Small intestine (tissue), 7 donors: ENCODE measurements around the gene KIAA0930. TPM values are rescaled to one million over a fixed set of nuclear protein-coding genes. Genes with fewer than 3 reads are reported as not detected.
A peak's percentile ranks its signal among the peaks of the same experiment; 100 is the strongest.

ENCODE experiments used
- DNase-seq, 2 donors: peaks; one replicate each; pipeline versions ENCODE4 v3.0.0 to v3.0.0-alpha.2; 2013
- FAIRE-seq: peaks from 2 replicates; lab custom pipeline; 2012; peaks lifted over from hg19 to GRCh38; lab: Jason Lieb, UNC
- H3K27ac ChIP-seq, 3 donors: one replicate each; pipeline ENCODE4 v1.5.1; 2013; ENCODE audit warnings: low read length in 2 of 3, mild to moderate bottlenecking in 2 of 3, control low read depth in 1 of 3, inconsistent platforms in 1 of 3, low read depth in 1 of 3, moderate library complexity in 1 of 3
- H3K27me3 ChIP-seq, 3 donors: one replicate each; pipeline ENCODE4 v1.6.1; 2013; ENCODE audit warnings: low read length in 3 of 3, inconsistent platforms in 1 of 3; ENCODE audit not compliant: control insufficient read depth in 3 of 3, insufficient read depth in 3 of 3
- H3K36me3 ChIP-seq, 3 donors: one replicate each; pipeline ENCODE4 v1.6.1; 2013; ENCODE audit warnings: low read length in 3 of 3, inconsistent platforms in 1 of 3, low read depth in 1 of 3, mild to moderate bottlenecking in 1 of 3, moderate library complexity in 1 of 3; ENCODE audit not compliant: control insufficient read depth in 3 of 3, insufficient read depth in 2 of 3
- H3K4me1 ChIP-seq, 3 donors: one replicate each; pipeline ENCODE4 v1.6.1; 2013; ENCODE audit warnings: low read length in 2 of 3, inconsistent platforms in 1 of 3, low read depth in 1 of 3, mild to moderate bottlenecking in 1 of 3, moderate library complexity in 1 of 3; ENCODE audit not compliant: control insufficient read depth in 3 of 3, insufficient read depth in 2 of 3
- H3K4me3 ChIP-seq, 3 donors: one replicate each; pipeline ENCODE4 v1.5.1; 2013; ENCODE audit warnings: low read length in 3 of 3, control low read depth in 1 of 3, inconsistent platforms in 1 of 3, low read depth in 1 of 3, mild to moderate bottlenecking in 1 of 3, moderate library complexity in 1 of 3
- H3K9me3 ChIP-seq, 2 donors: one replicate each; pipeline ENCODE4 v1.6.1; 2013; ENCODE audit warnings: low read depth in 1 of 2, low read length in 1 of 2; ENCODE audit not compliant: control insufficient read depth in 2 of 2, insufficient read depth in 1 of 2
- WGBS, 3 donors: extraction: QIAGEN DNeasy Blood & Tissue Kit; methylation state at CpG; one replicate each; pipeline ENCODE4 v1.1.7; 2013; 5-methylcytosine and 5-hydroxymethylcytosine counted together
- polyA plus RNA-seq, 4 donors: library from polyadenylated mRNA; stranded (reverse) in 3 of 4; unstranded in 1 of 4; fragments of 200-250 nt in 3 of 4; fragments of 120-200 nt in 1 of 4; gene quantifications; one replicate each; pipeline versions ENCODE4 v1.2.1 to v1.2.3, GENCODE V29; 2013
- donor health status: healthy with polysubstance abuse.
- donor health status: control.
- donor health status: control.
- donor health status: Bipolar disorder and iron deficiency.
- donor health status: healthy.

Gene KIAA0930
- polyA plus RNA-seq, 4 donors: 19.3 to 29.0 (median 26.0) TPM

DNA sequence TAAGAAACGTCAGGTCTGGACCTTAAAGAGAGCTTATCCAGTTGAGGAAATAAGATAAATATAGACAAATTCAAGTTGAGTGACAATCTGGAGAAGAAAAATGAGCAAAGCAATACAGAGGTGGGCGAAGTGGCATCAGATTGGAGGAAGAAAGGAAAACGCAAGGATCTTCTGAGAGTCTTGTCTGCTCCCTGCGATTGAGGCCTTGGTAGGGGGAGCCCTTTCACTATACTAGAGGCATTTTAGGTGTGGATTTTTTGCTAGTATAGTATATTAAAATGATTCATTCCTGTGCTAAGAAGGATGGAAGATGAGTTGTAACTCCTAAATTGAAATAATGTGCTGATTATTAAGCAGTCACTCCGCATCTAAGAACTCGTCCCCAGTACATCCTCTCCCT is 68.9 kb downstream of the KIAA0930 start:
- Histone ChIP-seq H3K27me3 (no peaks in the 10 kb centered on the region), H3K36me3 (peaks cover 18 to 43% (median 37%) of the 10 kb centered on the region in 3 donors), H3K4me3 (no peak overlapping the region), H3K27ac (no peak overlapping the region), H3K4me1 (peaks cover 0 to 4% (median 0%) of the 10 kb centered on the region in 3 donors), H3K9me3 (no peaks in the 10 kb centered on the region)
- no peak for DNase-seq
- 87 to 95% (median 95%) methylated on average over 6 of the region's 6 CpGs for WGBS, 3 donors
- no peak for FAIRE-seq

DNA sequence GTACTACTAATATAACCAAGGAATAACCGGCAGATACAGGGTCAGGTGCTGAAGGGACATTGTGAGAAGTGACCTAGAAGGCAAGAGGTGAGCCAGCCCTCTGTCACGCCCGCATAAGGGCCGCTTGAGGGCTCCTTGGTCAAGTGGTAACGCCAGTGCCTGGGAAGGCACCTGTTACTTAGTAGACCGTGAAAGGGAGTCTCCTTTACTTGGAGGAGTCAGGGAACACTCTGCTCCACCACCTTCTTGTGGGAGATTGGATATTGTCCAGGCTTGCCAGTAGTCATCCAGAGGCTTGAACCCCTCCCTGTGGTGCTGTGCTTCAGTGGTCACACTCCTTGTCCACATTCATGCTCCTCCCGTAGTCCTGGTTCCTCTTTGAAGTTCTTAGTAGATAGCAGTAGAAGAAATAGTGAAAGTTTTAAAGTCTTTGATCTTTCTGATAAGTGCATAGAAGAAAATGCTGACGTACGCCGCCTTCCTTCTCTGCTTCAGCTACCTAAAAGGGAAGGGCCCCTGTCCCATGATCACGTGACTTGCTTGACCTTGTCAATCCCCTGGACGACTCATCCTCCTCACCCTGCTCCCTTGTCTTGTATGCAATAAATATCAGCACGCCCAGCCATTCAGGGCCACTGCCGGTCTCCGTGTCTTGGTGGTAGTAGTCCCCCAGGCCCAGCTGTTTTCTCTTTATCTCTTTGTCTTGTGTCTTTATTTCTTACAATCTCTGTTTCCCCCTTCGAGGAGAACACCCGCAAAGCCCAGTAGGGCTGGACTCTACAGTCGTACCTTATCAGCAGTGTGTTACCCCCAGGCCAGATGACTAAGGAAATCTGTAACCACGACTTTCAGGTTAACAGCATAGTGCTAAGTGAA is 70.9 kb downstream of the KIAA0930 start:
- Histone ChIP-seq H3K4me1 (peaks cover 0 to 4% (median 0%) of the 10 kb centered on the region in 3 donors), H3K27ac (no peak overlapping the region), H3K9me3 (no peaks in the 10 kb centered on the region), H3K36me3 (peaks cover 10 to 34% (median 30%) of the 10 kb centered on the region in 3 donors), H3K4me3 (no peak overlapping the region), H3K27me3 (no peaks in the 10 kb centered on the region)
- no peak for DNase-seq
- 75 to 85% (median 77%) methylated on average over 19 of the region's 19 CpGs for WGBS, 3 donors
- FAIRE-seq: no peak

DNA sequence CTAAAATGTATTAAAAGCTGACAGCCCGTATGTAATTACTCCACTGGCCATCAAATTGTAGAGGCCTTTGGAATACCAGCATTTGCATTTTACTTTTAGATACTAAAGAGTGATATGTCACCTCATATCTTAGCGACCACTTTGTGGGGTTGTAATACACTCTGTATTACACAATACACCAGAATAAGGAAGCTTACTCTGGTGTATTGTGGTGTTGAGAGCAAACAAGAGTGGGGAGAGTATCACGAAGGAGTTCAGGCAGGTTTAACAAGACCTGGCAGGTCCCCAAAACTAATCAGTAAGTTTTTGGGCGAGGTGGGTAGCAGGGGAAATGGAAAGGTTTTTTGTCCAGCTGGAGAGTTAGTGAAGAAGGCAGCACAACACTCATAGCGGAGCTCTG is 73.8 kb downstream of the KIAA0930 start:
- 47 to 64% (median 60%) methylated on average over 5 of the region's 5 CpGs for WGBS, 3 donors
- no peak overlapping the region for H3K27ac ChIP-seq
- peaks cover 0 to 4% (median 4%) of the 10 kb centered on the region in 3 donors for H3K4me1 ChIP-seq
- DNase-seq: no peak
- no peak overlapping the region for H3K4me3 ChIP-seq
- no peaks in the 10 kb centered on the region for H3K27me3 ChIP-seq
- peaks cover 6 to 21% (median 14%) of the 10 kb centered on the region in 3 donors for H3K36me3 ChIP-seq
- H3K9me3 ChIP-seq: no peaks in the 10 kb centered on the region
- FAIRE-seq: no peak

DNA sequence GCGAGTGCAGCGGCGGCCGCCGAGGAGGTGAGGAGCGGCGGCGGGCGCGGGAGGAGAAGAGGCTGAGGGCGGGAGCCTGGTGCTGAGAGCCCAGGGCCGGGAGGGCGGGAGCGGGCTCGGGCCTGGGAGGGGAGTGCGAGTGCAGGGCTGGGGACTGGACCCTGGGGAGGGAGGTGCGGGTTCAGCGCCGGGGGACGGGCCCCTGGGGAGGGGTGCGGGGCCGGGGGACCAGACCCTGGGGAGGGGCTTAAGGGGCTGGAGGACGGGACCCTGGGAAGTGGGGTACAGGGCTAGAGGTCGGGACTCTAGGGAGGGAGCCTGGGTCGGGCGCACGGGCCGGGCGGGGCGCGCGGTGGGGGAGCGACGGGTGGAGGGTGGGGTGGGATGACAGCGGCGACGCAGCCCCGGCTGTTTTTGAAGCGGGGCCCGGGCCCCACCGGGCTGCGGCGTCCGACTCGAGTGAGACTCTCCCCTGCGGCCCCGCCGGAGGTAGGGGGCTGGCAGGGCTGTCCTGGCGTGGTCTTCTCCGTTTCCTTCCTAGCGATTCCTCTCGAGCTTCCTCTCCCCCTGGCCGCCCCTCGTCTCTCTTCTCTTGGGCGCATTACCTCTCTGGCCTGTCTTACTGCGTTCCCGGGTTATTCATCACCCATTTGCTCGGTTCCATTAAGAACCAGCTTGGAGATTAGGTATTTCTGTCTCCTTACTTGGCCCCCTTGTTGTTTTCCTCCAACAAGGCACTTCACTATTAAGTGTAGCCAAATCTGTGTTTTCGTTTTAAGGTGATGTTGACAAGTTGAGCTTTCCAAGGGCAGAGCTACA is 76.2 kb downstream of the KIAA0930 start:
- Histone ChIP-seq H3K9me3 (no peaks in the 10 kb centered on the region), H3K36me3 (peaks cover 0 to 7% (median 5%) of the 10 kb centered on the region in 3 donors), H3K27ac (peak overlapping the region; percentile 58 to 90 (median 74)), H3K27me3 (no peaks in the 10 kb centered on the region), H3K4me3 (peak overlapping the region; percentile 83 to 98 (median 97)), H3K4me1 (peaks cover 0 to 8% (median 7%) of the 10 kb centered on the region in 3 donors)
- DNase-seq: peak; percentile 27 to 51
- FAIRE-seq: no peak
- 0 to 1% (median 1%) methylated on average over 42 to 59 of the region's 59 CpGs for WGBS, 3 donors

DNA sequence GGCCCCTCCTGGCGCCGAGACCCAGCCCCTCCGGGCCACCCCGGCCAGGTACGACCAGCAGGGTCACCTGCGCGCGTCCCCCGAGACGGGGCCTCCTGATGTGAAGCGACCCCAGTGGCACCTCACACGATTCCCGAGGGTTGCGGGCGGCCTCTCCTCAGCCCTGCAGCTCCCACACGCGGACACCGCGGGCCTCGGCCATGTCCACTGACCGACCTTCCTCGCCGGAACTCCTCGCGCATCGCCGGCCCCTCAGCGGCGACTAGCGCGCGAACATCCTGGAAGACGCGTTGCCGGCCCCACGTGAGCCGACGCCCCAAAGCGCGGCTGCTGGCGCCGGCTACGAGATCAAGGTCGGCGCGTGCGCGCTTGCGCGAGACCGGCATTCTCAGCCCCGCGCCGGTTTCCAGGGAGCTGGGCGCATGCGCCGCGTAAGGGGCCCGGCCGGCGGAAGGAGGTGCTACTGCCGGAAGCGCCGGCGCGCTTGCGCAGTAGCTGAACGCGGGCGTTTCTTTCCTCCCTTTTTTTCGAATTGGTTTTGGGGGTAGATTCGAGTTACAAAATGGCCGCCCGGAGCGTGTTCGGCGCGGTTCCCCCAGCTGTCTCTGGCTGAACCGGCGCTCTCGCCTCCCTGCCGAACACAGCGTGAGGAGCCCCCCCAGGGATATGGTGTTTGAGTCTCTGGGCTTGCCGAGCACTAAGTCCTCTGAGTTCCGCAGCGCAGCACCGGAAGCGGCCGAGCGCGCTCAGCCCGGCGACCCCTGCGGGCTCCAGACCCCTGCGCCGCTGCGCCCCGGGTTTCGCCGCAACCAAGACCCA is 77.0 kb downstream of the KIAA0930 start, which contains the start of gene NUP50:
TSS of gene NUP50 (plus strand) at position 475 of the 819 bp plus-strand sequence. CDS start 4,253 bp downstream, outside the sequence.
- peaks cover 2 to 12% (median 9%) of the 10 kb centered on the region in 3 donors for H3K4me1 ChIP-seq
- peaks cover 0 to 7% (median 0%) of the 10 kb centered on the region in 3 donors for H3K36me3 ChIP-seq
- H3K9me3 ChIP-seq: no peaks in the 10 kb centered on the region
- H3K27me3 ChIP-seq: no peaks in the 10 kb centered on the region
- DNase-seq: peak; percentile 97 to 99
- peak within 1 kb of the TSS; percentile 73 to 99 (median 89) for H3K27ac ChIP-seq
- H3K4me3 ChIP-seq: peak within 1 kb of the TSS; percentile 83 to 98 (median 97)
- FAIRE-seq: no peak
- 0 to 1% (median 1%) methylated on average over 82 to 100 of the region's 100 CpGs for WGBS, 3 donors

DNA sequence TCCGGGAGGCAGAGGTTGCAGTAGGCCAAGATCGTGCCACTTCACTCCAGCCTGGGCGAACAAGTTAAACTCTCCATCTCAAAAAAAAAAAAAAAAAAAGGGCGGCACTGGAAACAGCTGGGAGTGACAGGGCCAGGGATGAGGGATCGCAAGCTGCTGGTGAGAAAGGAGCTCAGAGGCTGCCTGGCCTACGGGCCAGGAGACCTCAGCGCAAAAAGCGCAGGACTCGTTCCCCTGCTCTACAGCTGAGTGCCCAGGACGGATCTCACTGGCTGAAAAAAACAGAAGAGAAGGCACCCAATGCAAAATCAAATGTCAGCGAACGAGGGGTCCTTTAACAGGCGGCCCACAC is 77.6 kb downstream of the KIAA0930 start:
- H3K27me3 ChIP-seq: no peaks in the 10 kb centered on the region
- H3K36me3 ChIP-seq: peaks cover 0 to 4% (median 0%) of the 10 kb centered on the region in 3 donors
- H3K4me1 ChIP-seq: peaks cover 2 to 12% (median 11%) of the 10 kb centered on the region in 3 donors
- H3K4me3 ChIP-seq: peak overlapping the region; percentile 67 to 98 (median 83)
- WGBS, 3 donors: 1 to 3% (median 3%) methylated on average over 12 to 13 of the region's 13 CpGs
- no peaks in the 10 kb centered on the region for H3K9me3 ChIP-seq
- DNase-seq (peak in 1 of 2 donors; percentile 36), FAIRE-seq (no peak)
- H3K27ac ChIP-seq: peak overlapping the region; percentile 73 to 99 (median 89)

DNA sequence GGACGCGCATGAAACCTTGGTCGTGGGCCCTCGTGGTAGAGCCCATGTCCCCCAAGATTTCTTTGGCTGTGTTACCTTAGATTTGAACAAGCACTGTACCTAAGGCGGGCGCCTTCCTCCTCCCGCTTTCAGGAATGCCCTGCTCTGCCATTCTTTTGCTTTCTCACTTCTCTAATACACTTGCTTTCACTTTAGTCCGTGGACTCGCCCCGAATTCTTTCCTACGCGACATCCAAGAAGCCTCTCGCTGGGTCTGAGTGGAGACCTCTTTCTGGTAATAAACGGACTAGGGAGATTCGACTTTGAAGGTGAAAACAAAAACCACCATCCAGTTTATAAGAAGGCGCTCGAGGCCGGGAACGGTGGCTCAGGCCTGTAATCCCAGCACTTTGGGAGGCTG is 78.2 kb downstream of the KIAA0930 start:
- no peaks in the 10 kb centered on the region for H3K27me3 ChIP-seq
- H3K36me3 ChIP-seq: peaks cover 0 to 4% (median 2%) of the 10 kb centered on the region in 3 donors
- H3K27ac ChIP-seq: peak overlapping the region in 1 of 3 donors; percentile 99
- 76 to 80% (median 77%) methylated on average over 18 to 19 of the region's 19 CpGs for WGBS, 3 donors
- peak overlapping the region in 1 of 3 donors; percentile 98 for H3K4me3 ChIP-seq
- FAIRE-seq: no peak
- H3K9me3 ChIP-seq: no peaks in the 10 kb centered on the region
- peak in 1 of 2 donors; percentile 31 for DNase-seq
- peaks cover 2 to 12% (median 11%) of the 10 kb centered on the region in 3 donors for H3K4me1 ChIP-seq
